Stimulated activated naive CD8-positive, alpha-beta T cell treated with anti-CD3 and anti-CD28 coated beads, Interleukin-15, amount 100 ng/mL, for 72 hours (primary cell): ENCODE measurements around the gene ASB6.

Experiments
- ATAC-seq: fragments of 150-1000 bp; cut with Tn5 transposase; 2 replicates; pipeline ENCODE4 v1.10.0; 2021; ENCODE audit warnings: mild to moderate bottlenecking, moderate library complexity
- DNase-seq, 2 donors: peaks; one replicate each; pipeline ENCODE4 v3.0.0; 2021 to 2022
- H3K27ac Mint-ChIP-seq, 2 donors: one replicate each; pipeline ENCODE4 v1.8.0; 2022; ENCODE audit warnings: mild to moderate bottlenecking in 2 of 2, mixed read lengths in 2 of 2, moderate library complexity in 2 of 2
- H3K27me3 Mint-ChIP-seq: one replicate; pipeline ENCODE4 v1.8.0; 2022; ENCODE audit warnings: mixed read lengths
- H3K4me1 Mint-ChIP-seq: one replicate; pipeline ENCODE4 v1.8.0; 2022; ENCODE audit warnings: mild to moderate bottlenecking, mixed read lengths
- H3K4me3 Mint-ChIP-seq, 2 donors: one replicate each; pipeline ENCODE4 v1.8.0; 2022; ENCODE audit warnings: mild to moderate bottlenecking in 2 of 2, mixed read lengths in 2 of 2, moderate library complexity in 1 of 2
- H3K9me3 Mint-ChIP-seq, 2 donors: one replicate each; pipeline ENCODE4 v1.8.0; 2022; ENCODE audit warnings: mixed read lengths in 2 of 2

ASB6 gene

GRCh38 chr9:129611307-129611800, 30.6 kb downstream of the ASB6 start:
- DNase-seq = no peak
- no peaks in the 10 kb centered on the region for H3K9me3 Mint-ChIP-seq
- no peaks in the 10 kb centered on the region for H3K27me3 Mint-ChIP-seq
- H3K4me1 Mint-ChIP-seq = peaks cover 47% of the 10 kb centered on the region
- no peak for ATAC-seq
- H3K27ac Mint-ChIP-seq = no peak overlapping the region
- H3K4me3 Mint-ChIP-seq = peak overlapping the region; percentile 83 to 87

- Mint-ChIP-seq H3K27ac (no peak overlapping the region), H3K9me3 (no peaks in the 10 kb centered on the region), H3K4me1 (peaks cover 54% of the 10 kb centered on the region), H3K4me3 (peak overlapping the region; percentile 83 to 87), H3K27me3 (no peaks in the 10 kb centered on the region)
- ATAC-seq = peak; percentile 65
- DNase-seq = peak; percentile 74 to 80
Observed at GRCh38 chr9:129610473-129611306, 31.3 kb downstream of the ASB6 start.

GRCh38 chr9:129610213-129610472, 31.8 kb downstream of the ASB6 start:
- H3K4me3 Mint-ChIP-seq = peak overlapping the region; percentile 83 to 87
- no peak for ATAC-seq
- DNase-seq = no peak
- H3K27ac Mint-ChIP-seq = no peak overlapping the region
- H3K9me3 Mint-ChIP-seq = no peaks in the 10 kb centered on the region
- H3K27me3 Mint-ChIP-seq = no peaks in the 10 kb centered on the region
- peaks cover 56% of the 10 kb centered on the region for H3K4me1 Mint-ChIP-seq

GRCh38 chr9:129609486-129610212, 32.3 kb downstream of the ASB6 start:
- DNase-seq = peak; percentile 41 to 51
- H3K27ac Mint-ChIP-seq = peak overlapping the region; percentile 94 to 97
- peak; percentile 54 for ATAC-seq
- H3K4me1 Mint-ChIP-seq = peaks cover 61% of the 10 kb centered on the region
- H3K9me3 Mint-ChIP-seq = no peaks in the 10 kb centered on the region
- H3K4me3 Mint-ChIP-seq = peak overlapping the region; percentile 94 to 98
- no peaks in the 10 kb centered on the region for H3K27me3 Mint-ChIP-seq

GRCh38 chr9:129608561-129609481, 33.1 kb downstream of the ASB6 start:
- no peaks in the 10 kb centered on the region for H3K27me3 Mint-ChIP-seq
- H3K4me1 Mint-ChIP-seq = peaks cover 67% of the 10 kb centered on the region
- no peak for ATAC-seq
- no peak overlapping the region for H3K4me3 Mint-ChIP-seq
- DNase-seq = no peak
- H3K27ac Mint-ChIP-seq = peak overlapping the region in 1 of 2 donors; percentile 19
- H3K9me3 Mint-ChIP-seq = no peaks in the 10 kb centered on the region

GRCh38 chr9:129607027-129607387, 34.9 kb downstream of the ASB6 start:
- no peak for ATAC-seq
- Mint-ChIP-seq H3K4me3 (peak overlapping the region; percentile 57 to 67), H3K27ac (peak overlapping the region; percentile 75 to 90), H3K9me3 (no peaks in the 10 kb centered on the region), H3K4me1 (peaks cover 84% of the 10 kb centered on the region), H3K27me3 (no peaks in the 10 kb centered on the region)
- DNase-seq = no peak

GRCh38 chr9:129606161-129607026, 35.6 kb downstream of the ASB6 start:
- Mint-ChIP-seq H3K27me3 (peaks cover 1% of the 10 kb centered on the region), H3K27ac (peak overlapping the region in 1 of 2 donors; percentile 90)

GRCh38 chr9:129604766-129605163, 37.2 kb downstream of the ASB6 start:
- Mint-ChIP-seq H3K27me3 (peaks cover 11% of the 10 kb centered on the region), H3K4me1 (peaks cover 71% of the 10 kb centered on the region), H3K9me3 (no peaks in the 10 kb centered on the region), H3K27ac (no peak overlapping the region), H3K4me3 (no peak overlapping the region)
- ATAC-seq (no peak), DNase-seq (no peak)

More at GRCh38 chr9:129606161-129607026, 35.6 kb downstream of the ASB6 start:
- DNase-seq (no peak), ATAC-seq (no peak)
- Mint-ChIP-seq H3K9me3 (no peaks in the 10 kb centered on the region), H3K4me1 (peaks cover 84% of the 10 kb centered on the region), H3K4me3 (no peak overlapping the region)

GRCh38 chr9:129604056-129604765, 37.7 kb downstream of the ASB6 start:
- Mint-ChIP-seq H3K27me3 (peaks cover 11% of the 10 kb centered on the region), H3K9me3 (no peaks in the 10 kb centered on the region), H3K27ac (no peak overlapping the region), H3K4me1 (peaks cover 65% of the 10 kb centered on the region), H3K4me3 (no peak overlapping the region)
- ATAC-seq = no peak
- DNase-seq = no peak

- H3K4me3 Mint-ChIP-seq = no peak overlapping the region
- peak overlapping the region; percentile 61 to 89 for H3K27ac Mint-ChIP-seq
- no peaks in the 10 kb centered on the region for H3K9me3 Mint-ChIP-seq
- ATAC-seq (peak; percentile 48), DNase-seq (no peak)
- peaks cover 63% of the 10 kb centered on the region for H3K4me1 Mint-ChIP-seq
- peaks cover 19% of the 10 kb centered on the region for H3K27me3 Mint-ChIP-seq
Observed at GRCh38 chr9:129602598-129603415, 39.1 kb downstream of the ASB6 start.

- Mint-ChIP-seq H3K4me3 (no peak overlapping the region), H3K27me3 (peaks cover 24% of the 10 kb centered on the region), H3K27ac (no peak overlapping the region), H3K9me3 (no peaks in the 10 kb centered on the region), H3K4me1 (peaks cover 58% of the 10 kb centered on the region)
- no peak for ATAC-seq
- no peak for DNase-seq
Observed at GRCh38 chr9:129601082-129601674, 40.8 kb downstream of the ASB6 start.

- no peak for DNase-seq
- Mint-ChIP-seq H3K27me3 (peaks cover 41% of the 10 kb centered on the region), H3K4me1 (peaks cover 43% of the 10 kb centered on the region)
Observed at GRCh38 chr9:129598089-129598596, 43.8 kb downstream of the ASB6 start.

More at GRCh38 chr9:129598089-129598596, 43.8 kb downstream of the ASB6 start:
- no peaks in the 10 kb centered on the region for H3K9me3 Mint-ChIP-seq
- H3K27ac Mint-ChIP-seq = peak overlapping the region in 1 of 2 donors; percentile 16
- peak overlapping the region; percentile 52 to 62 for H3K4me3 Mint-ChIP-seq
- ATAC-seq = peak; percentile 54
